GM12872 (cell line): Measurements from ENCODE around the gene SLC35B1.

Source experiments
- CTCF ChIP-seq: IDR thresholded peaks from 3 replicates; pipeline ENCODE4 v1.5.1; 2011; ENCODE audit warnings: low read depth, mild to moderate bottlenecking, low read length, moderate library complexity; ENCODE audit not compliant: insufficient read depth

SLC35B1 gene

GRCh38 chr17:49681106-49681979 is 26.4 kb downstream of the SLC35B1 start:
- TF ChIP-seq CTCF, result no peak

GRCh38 chr17:49680314-49680713 is 27.4 kb downstream of the SLC35B1 start:
- TF ChIP-seq CTCF, result no peak

- no peak for TF ChIP-seq CTCF
These were observed 29.6 kb downstream of the SLC35B1 start, which contains the start of gene SPOP for GRCh38 chr17:49677933-49678847. SPOP (minus strand) TSS chr17:49678097; CDS start chr17:49622810, 55,287 bp downstream.

- TF ChIP-seq CTCF, result 0 out of 3 replicates have a peak, but pooled peaks have one; percentile 1
These were observed 30.4 kb downstream of the SLC35B1 start for GRCh38 chr17:49677134-49677932.

- no peak for TF ChIP-seq CTCF
These were observed 31.4 kb downstream of the SLC35B1 start for GRCh38 chr17:49676276-49676868.

GRCh38 chr17:49674507-49674906 is 33.3 kb downstream of the SLC35B1 start:
- no peak for TF ChIP-seq CTCF
